SU-DHL-6 (cell line): ENCODE data around the gene RHOT2.

Experiments used
- H2AFZ ChIP-seq: fragments of 200-600 bp; sonication (generic); 2 replicates; pipeline ENCODE4 v1.6.1; 2014; ENCODE audit warnings: low read depth, mild to moderate bottlenecking, moderate library complexity, mixed read lengths, antibody characterized with exemption, low read length; ENCODE audit not compliant: severe bottlenecking
- H3F3A ChIP-seq: fragments of 200-600 bp; shearing (Covaris generic); 2 replicates; pipeline ENCODE4 v1.6.0; 2016; ENCODE audit warnings: antibody characterized with exemption, mild to moderate bottlenecking; ENCODE audit not compliant: insufficient read depth
- H3K27ac ChIP-seq: fragments of 200-600 bp; sonication (generic); 2 replicates; pipeline ENCODE4 v1.5.1; 2016; ENCODE audit warnings: low read depth, mild to moderate bottlenecking, low read length, moderate library complexity, mixed read lengths
- H3K27me3 ChIP-seq: fragments of 200-600 bp; sonication (generic), shearing (Covaris generic); 2 replicates; pipeline ENCODE4 v1.6.0; 2014; ENCODE audit warnings: mild to moderate bottlenecking, low read length
- H3K36me3 ChIP-seq: fragments of 200-600 bp; sonication (generic); 2 replicates; pipeline ENCODE4 v1.6.1; 2014; ENCODE audit warnings: mild to moderate bottlenecking, low read length, mixed read lengths
- H3K4me2 ChIP-seq: fragments of 300-600, 200-600 bp; shearing (Covaris generic), sonication (generic); 2 replicates; pipeline ENCODE4 v1.6.0; 2014; ENCODE audit warnings: low read length, low read depth, mild to moderate bottlenecking; ENCODE audit not compliant: poor library complexity, severe bottlenecking
- H3K4me3 ChIP-seq: fragments of 200-600 bp; sonication (generic); 2 replicates; pipeline ENCODE4 v1.5.1; 2014; ENCODE audit warnings: antibody characterized with exemption, low read length, mild to moderate bottlenecking, mixed read lengths; ENCODE audit not compliant: insufficient read depth, poor library complexity, severe bottlenecking
- H3K79me2 ChIP-seq: fragments of 200-600 bp; sonication (generic); 2 replicates; pipeline ENCODE4 v1.6.1; 2014; ENCODE audit warnings: mild to moderate bottlenecking, low read length, moderate library complexity; ENCODE audit not compliant: insufficient read depth
- H3K9ac ChIP-seq: fragments of 200-600 bp; sonication (generic); 2 replicates; pipeline ENCODE4 v1.7.0; 2014; ENCODE audit warnings: mild to moderate bottlenecking, low read length
- H3K9me2 ChIP-seq: fragments of 200-600 bp; sonication (generic); replicated peaks from 2 replicates; pipeline ENCODE4 v1.6.1; 2014; ENCODE audit warnings: low read length; ENCODE audit not compliant: insufficient read depth
- H3K9me3 ChIP-seq: fragments of 200-600 bp; sonication (generic); 2 replicates; pipeline ENCODE4 v1.6.1; 2014; ENCODE audit warnings: low read length, mixed read lengths; ENCODE audit not compliant: insufficient read depth
- H4K20me1 ChIP-seq: fragments of 200-600 bp; sonication (generic); 2 replicates; pipeline ENCODE4 v1.6.1; 2014; ENCODE audit warnings: low read depth, mild to moderate bottlenecking, antibody characterized with exemption, low read length, moderate library complexity, mixed read lengths
- EZH2phosphoT487 ChIP-seq: fragments of 200-600 bp; sonication (generic), shearing (Covaris generic); conservative IDR thresholded peaks from 2 replicates; pipeline ENCODE4 v1.6.1; 2018; ENCODE audit warnings: mild to moderate bottlenecking, antibody characterized with exemption, low read length, moderate library complexity, mixed read lengths
- TF ChIP-seq, protein P1 (sequence below): fragments of 200-600 bp; sonication (generic); IDR thresholded peaks from one replicate; pipeline ENCODE4 v1.5.1; 2017; ENCODE audit warnings: antibody characterized with exemption, mild to moderate bottlenecking, low read length, moderate library complexity; ENCODE audit not compliant: insufficient read depth, poor library complexity, severe bottlenecking

The RHOT2 gene

DNA sequence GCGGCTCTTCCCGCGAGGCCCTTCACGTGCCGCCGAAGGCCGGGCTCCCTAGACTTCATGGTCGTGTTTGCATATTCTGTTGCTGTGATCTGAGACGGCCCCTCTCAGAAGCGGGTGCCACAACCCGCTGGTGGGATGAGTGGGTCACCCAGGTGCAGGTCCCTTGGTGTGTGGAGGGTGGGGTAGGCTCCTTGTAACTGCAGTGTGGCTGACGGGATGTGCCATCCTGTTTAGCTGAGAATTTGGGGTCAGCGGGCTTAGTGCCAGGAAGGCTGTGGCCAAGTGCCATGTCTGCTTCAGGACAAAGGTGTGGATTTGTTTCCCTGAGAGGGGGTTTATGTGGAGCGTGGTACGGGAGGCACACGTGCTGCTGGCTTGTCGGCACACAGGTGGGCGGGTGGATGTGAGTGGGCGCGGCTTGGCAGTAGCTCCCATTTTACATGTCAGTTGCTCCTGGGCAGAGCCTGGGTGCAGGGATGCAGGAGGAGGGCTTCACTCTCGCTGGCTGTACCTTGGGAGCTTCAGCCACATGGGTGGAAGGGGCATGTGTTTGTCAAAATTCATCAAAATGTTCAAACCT lies 46.3 kb upstream of the RHOT2 start:
- Histone ChIP-seq H3K9ac (no peak overlapping the region), H3K79me2 (no peaks in the 10 kb centered on the region), H3K4me2 (no peak overlapping the region), H3K36me3 (no peaks in the 10 kb centered on the region), H3F3A (no peaks in the 10 kb centered on the region), H3K27ac (no peak overlapping the region), H3K9me3 (no peaks in the 10 kb centered on the region), H3K9me2 (no peaks in the 10 kb centered on the region), H3K4me3 (no peak overlapping the region), H2AFZ (no peak overlapping the region), H3K27me3 (no peaks in the 10 kb centered on the region), H4K20me1 (no peaks in the 10 kb centered on the region)
- TF ChIP-seq, protein P1, sequence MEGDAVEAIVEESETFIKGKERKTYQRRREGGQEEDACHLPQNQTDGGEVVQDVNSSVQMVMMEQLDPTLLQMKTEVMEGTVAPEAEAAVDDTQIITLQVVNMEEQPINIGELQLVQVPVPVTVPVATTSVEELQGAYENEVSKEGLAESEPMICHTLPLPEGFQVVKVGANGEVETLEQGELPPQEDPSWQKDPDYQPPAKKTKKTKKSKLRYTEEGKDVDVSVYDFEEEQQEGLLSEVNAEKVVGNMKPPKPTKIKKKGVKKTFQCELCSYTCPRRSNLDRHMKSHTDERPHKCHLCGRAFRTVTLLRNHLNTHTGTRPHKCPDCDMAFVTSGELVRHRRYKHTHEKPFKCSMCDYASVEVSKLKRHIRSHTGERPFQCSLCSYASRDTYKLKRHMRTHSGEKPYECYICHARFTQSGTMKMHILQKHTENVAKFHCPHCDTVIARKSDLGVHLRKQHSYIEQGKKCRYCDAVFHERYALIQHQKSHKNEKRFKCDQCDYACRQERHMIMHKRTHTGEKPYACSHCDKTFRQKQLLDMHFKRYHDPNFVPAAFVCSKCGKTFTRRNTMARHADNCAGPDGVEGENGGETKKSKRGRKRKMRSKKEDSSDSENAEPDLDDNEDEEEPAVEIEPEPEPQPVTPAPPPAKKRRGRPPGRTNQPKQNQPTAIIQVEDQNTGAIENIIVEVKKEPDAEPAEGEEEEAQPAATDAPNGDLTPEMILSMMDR = no peak
- no peak for TF ChIP-seq EZH2phosphoT487

DNA sequence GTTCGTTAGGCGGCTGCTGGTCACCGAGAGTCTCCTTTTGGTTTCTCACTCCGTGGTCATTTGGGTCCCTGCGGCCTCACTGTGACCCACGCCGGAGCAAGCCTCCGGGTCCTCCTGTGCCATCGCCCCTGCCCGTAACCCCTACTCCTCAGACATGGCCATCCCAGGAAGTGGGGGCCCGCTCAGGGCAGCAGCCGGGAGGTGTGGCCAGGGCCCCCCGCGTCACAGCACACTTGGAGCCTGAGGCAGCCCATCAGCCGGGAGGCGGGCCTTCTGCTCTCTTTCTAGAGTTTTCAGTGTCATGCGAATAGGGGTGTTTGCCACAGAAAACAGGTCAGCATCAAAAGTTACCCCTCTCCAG lies 45.0 kb upstream of the RHOT2 start:
- Histone ChIP-seq H3K4me2 (no peak overlapping the region), H4K20me1 (no peaks in the 10 kb centered on the region), H3K9me3 (no peaks in the 10 kb centered on the region), H3F3A (no peaks in the 10 kb centered on the region), H3K9ac (no peak overlapping the region), H3K4me3 (no peak overlapping the region), H2AFZ (no peak overlapping the region), H3K36me3 (no peaks in the 10 kb centered on the region), H3K9me2 (no peaks in the 10 kb centered on the region), H3K27ac (no peak overlapping the region), H3K79me2 (no peaks in the 10 kb centered on the region), H3K27me3 (no peaks in the 10 kb centered on the region)
- TF ChIP-seq, protein P1 = no peak
- TF ChIP-seq EZH2phosphoT487 = no peak

DNA sequence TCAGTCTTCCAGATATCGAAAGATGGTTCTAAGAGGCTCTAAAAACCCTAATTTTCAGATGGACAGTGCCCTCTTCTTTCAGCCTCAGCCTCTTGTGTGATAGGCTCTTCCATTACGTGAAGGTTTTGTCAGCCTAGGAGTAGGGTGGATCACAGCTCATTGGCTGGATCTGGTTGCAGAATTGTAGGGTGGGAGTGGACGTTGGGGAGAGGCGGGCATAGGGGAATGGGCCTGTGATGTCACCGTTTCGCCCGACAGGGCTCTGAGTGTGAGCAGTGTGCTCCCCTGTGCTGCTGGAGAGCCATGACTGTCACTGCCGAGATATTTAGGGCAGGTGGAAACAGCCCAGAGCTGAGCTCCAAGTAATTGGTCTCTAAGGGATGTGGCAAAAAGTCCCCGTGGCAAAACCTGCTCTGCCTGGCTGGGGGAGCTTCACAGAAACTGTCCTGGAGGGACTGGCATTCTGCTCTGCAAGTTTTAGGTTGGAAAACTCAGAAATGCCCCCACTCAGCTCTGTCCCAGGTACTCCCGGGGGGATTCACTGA lies 43.3 kb upstream of the RHOT2 start:
- Histone ChIP-seq H3K4me2 (no peak overlapping the region), H3F3A (no peaks in the 10 kb centered on the region), H3K36me3 (no peaks in the 10 kb centered on the region), H3K27me3 (no peaks in the 10 kb centered on the region), H4K20me1 (no peaks in the 10 kb centered on the region), H3K9me2 (no peaks in the 10 kb centered on the region), H3K9ac (no peak overlapping the region), H2AFZ (no peak overlapping the region), H3K27ac (no peak overlapping the region), H3K4me3 (no peak overlapping the region), H3K9me3 (no peaks in the 10 kb centered on the region), H3K79me2 (no peaks in the 10 kb centered on the region)
- TF ChIP-seq, protein P1 = no peak
- no peak for TF ChIP-seq EZH2phosphoT487
